ENCODE measurements around the gene SFXN2.

Gene SFXN2

DNA sequence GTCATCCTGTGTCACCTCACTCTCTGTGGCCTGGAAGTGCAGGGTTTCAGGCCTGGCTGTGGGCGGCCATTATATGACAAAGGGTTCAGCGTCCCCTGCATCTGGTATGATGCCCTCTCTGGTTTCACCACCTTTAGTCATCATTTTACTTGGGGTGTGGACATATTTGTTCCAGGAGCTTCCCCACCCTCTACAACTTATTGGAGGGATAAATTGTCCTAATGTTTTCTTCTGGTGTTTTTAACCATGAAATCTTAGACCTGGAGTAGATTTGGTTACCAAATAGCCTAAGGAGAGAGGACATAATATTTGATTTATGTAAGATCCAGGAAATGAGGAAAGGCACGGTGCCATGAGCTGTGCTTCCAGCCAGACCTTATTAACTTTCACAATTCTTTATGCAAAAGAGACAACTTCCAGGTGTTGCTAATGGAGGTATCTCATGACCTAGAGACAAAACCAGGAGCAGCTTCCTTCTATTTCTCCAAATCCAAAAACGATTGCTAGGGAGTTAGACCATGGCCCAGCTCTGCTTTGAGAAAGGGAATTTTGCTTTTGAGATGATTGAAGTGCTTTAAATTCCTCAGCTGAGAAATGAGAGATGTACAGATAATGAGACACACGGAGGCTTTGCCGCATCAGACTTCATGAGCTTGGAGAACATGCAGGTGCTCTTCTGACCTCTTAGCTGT, 50.2 kb downstream of the SFXN2 start:
- ChIA-PET POLR2A (interaction anchor here (0.6 to 3.6 kb wide), 3 partner anchors 12 to 130 kb away, joined by 3 to 18 read pairs (median 8); no protein-coding TSS in a partner anchor), CTCF (interaction anchor here (2.0 to 5.2 kb wide), 3 partner anchors 9 to 11 kb away, joined by 6 to 50 read pairs (median 9); no protein-coding TSS in a partner anchor)
- no peak for DNase-seq (ENCODE audit: low read depth, low spot score)

DNA sequence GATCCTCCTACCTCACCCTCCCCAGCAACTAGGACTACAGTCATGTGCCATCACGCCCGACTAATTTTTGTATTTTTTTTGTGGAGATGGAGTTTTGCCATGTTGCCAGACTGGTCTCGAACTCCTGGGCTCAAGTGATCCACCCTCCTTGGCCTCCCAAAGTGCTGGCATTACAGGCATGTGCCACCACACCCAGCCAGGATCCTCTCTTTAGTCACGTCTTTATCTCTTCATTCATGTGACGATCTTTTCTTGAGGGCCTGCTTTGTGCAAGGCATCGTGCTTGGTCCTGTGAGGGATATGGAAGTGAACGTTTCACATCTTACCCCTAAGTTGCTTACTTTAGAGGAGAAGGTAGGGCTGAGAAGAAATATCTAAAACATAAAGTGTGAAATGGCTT, 50.9 kb downstream of the SFXN2 start:
- ChIA-PET POLR2A (interaction anchor here (1.2 to 3.6 kb wide), 2 partner anchors 11 to 12 kb away, joined by 8 to 18 read pairs; no protein-coding TSS in a partner anchor), CTCF (interaction anchor here (1.6 to 5.2 kb wide), 4 partner anchors 8 to 28 kb away, joined by 4 to 50 read pairs (median 8); no protein-coding TSS in a partner anchor)
- TF ChIP-seq, protein P1, sequence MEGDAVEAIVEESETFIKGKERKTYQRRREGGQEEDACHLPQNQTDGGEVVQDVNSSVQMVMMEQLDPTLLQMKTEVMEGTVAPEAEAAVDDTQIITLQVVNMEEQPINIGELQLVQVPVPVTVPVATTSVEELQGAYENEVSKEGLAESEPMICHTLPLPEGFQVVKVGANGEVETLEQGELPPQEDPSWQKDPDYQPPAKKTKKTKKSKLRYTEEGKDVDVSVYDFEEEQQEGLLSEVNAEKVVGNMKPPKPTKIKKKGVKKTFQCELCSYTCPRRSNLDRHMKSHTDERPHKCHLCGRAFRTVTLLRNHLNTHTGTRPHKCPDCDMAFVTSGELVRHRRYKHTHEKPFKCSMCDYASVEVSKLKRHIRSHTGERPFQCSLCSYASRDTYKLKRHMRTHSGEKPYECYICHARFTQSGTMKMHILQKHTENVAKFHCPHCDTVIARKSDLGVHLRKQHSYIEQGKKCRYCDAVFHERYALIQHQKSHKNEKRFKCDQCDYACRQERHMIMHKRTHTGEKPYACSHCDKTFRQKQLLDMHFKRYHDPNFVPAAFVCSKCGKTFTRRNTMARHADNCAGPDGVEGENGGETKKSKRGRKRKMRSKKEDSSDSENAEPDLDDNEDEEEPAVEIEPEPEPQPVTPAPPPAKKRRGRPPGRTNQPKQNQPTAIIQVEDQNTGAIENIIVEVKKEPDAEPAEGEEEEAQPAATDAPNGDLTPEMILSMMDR (IDR thresholded peaks at IDR 0.05; ENCODE audit: insufficient read depth, low read length, missing control alignments) = no peak
- no peak for DNase-seq (ENCODE audit: low read depth, low spot score)
- no peak overlapping the region for H3K4me3 ChIP-seq (ENCODE audit: low read depth, low read length)

More for the DNA sequence above, 50.2 kb downstream of the SFXN2 start:
- TF ChIP-seq, protein P1 (IDR thresholded peaks at IDR 0.05; ENCODE audit: insufficient read depth, low read length, missing control alignments) = no peak
- no peak overlapping the region for H3K4me3 ChIP-seq (ENCODE audit: low read depth, low read length)

DNA sequence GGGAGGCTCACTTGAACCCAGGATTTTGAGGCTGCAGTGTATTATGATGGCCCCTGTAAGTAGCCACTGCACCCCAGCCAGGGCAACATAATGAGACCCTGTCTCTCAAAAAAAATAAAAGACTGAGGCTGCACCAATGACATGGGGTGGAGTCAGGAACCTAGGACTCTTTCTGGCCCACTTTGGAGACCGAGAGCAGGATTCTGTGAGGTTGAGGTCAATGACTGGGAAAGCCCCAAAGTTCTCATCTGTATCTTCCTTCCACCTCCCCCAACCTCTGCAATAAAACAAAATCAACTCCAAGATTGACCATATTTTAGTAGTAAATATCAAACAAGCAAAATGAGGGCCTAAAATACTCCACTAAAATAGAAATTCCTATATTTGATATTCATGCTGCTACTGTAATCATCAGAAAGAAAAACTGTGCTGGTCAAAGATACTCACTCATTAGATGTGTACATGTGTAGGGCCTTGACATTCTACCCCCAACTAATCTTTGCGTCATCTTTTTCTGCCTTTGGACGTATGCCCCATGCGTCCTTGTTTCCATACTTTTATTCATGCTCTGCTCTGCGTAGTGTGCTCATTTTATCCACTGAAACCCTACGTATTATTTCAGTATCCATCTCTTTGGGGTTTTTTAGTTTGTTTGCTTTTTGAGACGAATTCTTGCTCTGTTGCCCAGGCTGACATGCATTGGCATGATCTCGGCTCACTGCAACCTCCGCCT, 53.2 kb downstream of the SFXN2 start:
- TF ChIP-seq, protein P1 (IDR thresholded peaks at IDR 0.05; ENCODE audit: insufficient read depth, low read length, missing control alignments) = no peak
- no peak overlapping the region for H3K4me3 ChIP-seq (ENCODE audit: low read depth, low read length)
- ChIA-PET CTCF (interaction anchor here (1.9 to 5.2 kb wide), 2 partner anchors 14 to 134 kb away, joined by 4 to 50 read pairs; no protein-coding TSS in a partner anchor), POLR2A (no interaction called here)
- no peak for DNase-seq (ENCODE audit: low read depth, low spot score)

DNA sequence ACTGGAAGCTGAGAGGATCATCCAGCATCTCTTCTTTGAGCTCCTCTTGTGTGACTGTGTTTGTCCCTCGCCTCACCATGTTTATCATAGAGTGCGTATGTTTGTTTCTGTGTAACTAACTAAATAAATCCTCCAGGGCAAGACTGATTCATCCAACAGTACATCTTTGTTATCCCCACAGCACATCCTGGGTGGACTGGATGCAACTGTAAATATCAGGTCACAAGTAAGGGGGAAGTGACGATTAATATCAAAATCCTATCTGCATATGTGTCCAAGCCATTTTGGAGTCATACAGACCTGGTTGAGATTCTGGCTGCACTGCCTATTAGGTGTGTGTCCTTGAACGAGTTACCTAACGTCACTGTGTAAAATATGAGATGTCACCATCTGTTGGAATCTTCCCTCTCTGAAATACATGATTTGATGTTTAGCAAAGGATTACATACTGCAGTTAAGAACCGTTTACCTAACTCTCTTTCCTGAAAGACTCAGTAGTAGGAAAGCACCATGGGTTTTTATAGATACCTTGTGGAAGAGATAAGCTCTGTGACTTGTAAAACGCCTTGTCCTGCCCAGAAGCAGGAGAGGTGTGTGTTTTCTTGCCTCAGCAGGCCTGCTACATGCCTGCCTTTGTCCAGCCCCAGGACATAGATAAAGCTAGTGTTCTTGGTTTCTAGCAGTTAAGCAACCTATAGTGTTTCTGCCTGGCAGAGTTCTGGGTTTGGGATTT, 55.1 kb downstream of the SFXN2 start:
- H3K4me3 ChIP-seq (ENCODE audit: low read depth, low read length) = no peak overlapping the region
- ChIA-PET CTCF (interaction anchor here (1.0 to 2.1 kb wide), 2 partner anchors 10 to 17 kb away, joined by 3 to 8 read pairs; no protein-coding TSS in a partner anchor), POLR2A (no interaction called here)
- TF ChIP-seq, protein P1 (IDR thresholded peaks at IDR 0.05; ENCODE audit: insufficient read depth, low read length, missing control alignments) = no peak
- no peak for DNase-seq (ENCODE audit: low read depth, low spot score)

DNA sequence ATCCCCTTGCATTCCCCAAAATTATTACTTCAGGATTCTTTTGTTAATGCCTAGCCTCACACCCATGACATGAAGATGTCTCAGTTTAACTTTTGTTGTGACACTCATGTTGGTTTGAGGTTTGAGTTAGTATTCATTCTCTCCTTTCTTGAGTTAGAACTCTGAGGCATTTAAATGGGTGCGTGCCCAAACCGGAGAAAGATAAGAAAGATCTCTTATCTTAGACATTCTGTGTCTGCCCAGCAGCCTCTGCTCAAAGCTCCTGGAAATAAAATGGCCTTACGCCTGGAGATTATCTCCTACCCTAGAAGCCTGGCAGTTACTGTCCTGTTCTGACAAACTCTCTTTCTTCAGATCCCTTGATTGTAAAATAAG, 55.7 kb downstream of the SFXN2 start:
- no peak overlapping the region for H3K4me3 ChIP-seq (ENCODE audit: low read depth, low read length)
- TF ChIP-seq, protein P1 (IDR thresholded peaks at IDR 0.05; ENCODE audit: insufficient read depth, low read length, missing control alignments) = no peak
- DNase-seq (ENCODE audit: low read depth, low spot score) = no peak
- ChIA-PET POLR2A (no interaction called here), CTCF (interaction anchor here (1.2 to 2.1 kb wide), 2 partner anchors 10 to 17 kb away, joined by 3 to 8 read pairs; no protein-coding TSS in a partner anchor)
